HepG2 (cell line): ENCODE data around the gene AGRN. TPM values are rescaled to one million over a fixed set of nuclear protein-coding genes. Genes with fewer than 3 reads are reported as not detected.

Source experiments
- AGO2 ChIP-seq: fragments of 200-400 bp; formaldehyde crosslinking; optimal IDR thresholded peaks from 2 replicates; pipeline ENCODE3; 2017; ENCODE audit warnings: mild to moderate bottlenecking, low read depth, low read length, moderate library complexity
- EED ChIP-seq: sonication (generic); formaldehyde crosslinking; IDR thresholded peaks from 2 replicates; pipeline ENCODE4 v1.5.0; 2020; ENCODE audit warnings: mild to moderate bottlenecking, missing genetic modification reagents
- HES4 ChIP-seq: sonication (generic); formaldehyde crosslinking; IDR thresholded peaks from 2 replicates; pipeline ENCODE4 v1.9.0; 2021; ENCODE audit warnings: mild to moderate bottlenecking, missing genetic modification reagents, borderline replicate concordance
- RBFOX2 ChIP-seq: fragments of 200-400 bp; formaldehyde crosslinking; IDR thresholded peaks from 2 replicates; pipeline ENCODE4 v1.6.1; 2017; ENCODE audit warnings: low read depth, mild to moderate bottlenecking, low read length
- STAG1 ChIP-seq: sonication (generic); formaldehyde crosslinking; IDR thresholded peaks from 2 replicates; pipeline ENCODE4 v1.4.0; 2020; ENCODE audit warnings: missing genetic modification reagents
- ZIK1 ChIP-seq: sonication (generic); formaldehyde crosslinking; IDR thresholded peaks from 2 replicates; pipeline ENCODE4 v1.5.0; 2020; ENCODE audit warnings: mild to moderate bottlenecking, low read depth, missing genetic modification reagents, borderline replicate concordance
- ZNF234 ChIP-seq: sonication (generic); formaldehyde crosslinking; conservative IDR thresholded peaks from 2 replicates; pipeline ENCODE4 v1.5.1; 2020; ENCODE audit warnings: mild to moderate bottlenecking, missing genetic modification reagents
- ZNF547 ChIP-seq: sonication (generic); formaldehyde crosslinking; IDR thresholded peaks from 2 replicates; pipeline ENCODE4 v1.5.1; 2020; ENCODE audit warnings: mild to moderate bottlenecking, missing genetic modification reagents
- ZNF552 ChIP-seq: sonication (generic); formaldehyde crosslinking; IDR thresholded peaks from 2 replicates; pipeline ENCODE4 v1.9.0; 2022; ENCODE audit warnings: missing genetic modification reagents, mild to moderate bottlenecking, borderline replicate concordance
- ZNF572 ChIP-seq: sonication (generic); formaldehyde crosslinking; IDR thresholded peaks from 2 replicates; pipeline ENCODE4 v1.5.1; 2020; ENCODE audit warnings: mild to moderate bottlenecking, missing genetic modification reagents
- polyA plus RNA-seq, 8 experiments: library from polyadenylated mRNA; depleted of rRNA in 3 of 8; stranded (reverse) in 7 of 8; unstranded in 1 of 8; fragments of >200 nt; fragmentation: Illumina TruSeq in 4 of 8; extraction: Trizol in 4 of 8; gene quantifications; 2 replicates each; pipeline versions ENCODE4 v1.2.1 to v1.2.3, GENCODE V29; 2011 to 2016; ENCODE audit warnings: low read depth in 4 of 8, missing spikeins in 1 of 8, mixed read lengths in 1 of 8; ENCODE audit not compliant: insufficient read depth in 1 of 8
- total RNA-seq, 5 experiments: library from RNA; depleted of rRNA; stranded (reverse); fragments of >200 nt; fragmentation: Illumina TruSeq; extraction: Trizol; gene quantifications; 2 replicates each; pipeline ENCODE4 v1.2.3, GENCODE V29; 2016; ENCODE audit warnings: low read depth in 1 of 5
- TF ChIP-seq, protein P1 (sequence below): sonication (generic); formaldehyde crosslinking; IDR thresholded peaks from 2 replicates; pipeline ENCODE4 v1.5.0; 2020; ENCODE audit warnings: mild to moderate bottlenecking, low read depth, missing genetic modification reagents, borderline replicate concordance
- TF ChIP-seq, protein P2 (sequence below): sonication (generic); formaldehyde crosslinking; conservative IDR thresholded peaks from 2 replicates; pipeline ENCODE4 v1.8.0; 2022; ENCODE audit warnings: mild to moderate bottlenecking, moderate library complexity, missing genetic modification reagents
- TF ChIP-seq, protein P3 (sequence below): sonication (generic); formaldehyde crosslinking; conservative IDR thresholded peaks from 2 replicates; pipeline ENCODE4 v1.8.1; 2023; ENCODE audit warnings: missing genetic modification reagents
- TF ChIP-seq, protein P4 (sequence below): sonication (generic); formaldehyde crosslinking; IDR thresholded peaks from 2 replicates; pipeline ENCODE4 v1.5.0; 2020; ENCODE audit warnings: mild to moderate bottlenecking, missing genetic modification reagents
- TF ChIP-seq, protein P5 (sequence below): sonication (generic); formaldehyde crosslinking; IDR thresholded peaks from 2 replicates; pipeline ENCODE4 v1.4.0; 2020; ENCODE audit warnings: mild to moderate bottlenecking, missing genetic modification reagents

The AGRN gene
- total and polyA plus RNA-seq, 2 of the 13 experiments (the other 11 are each of a cell fraction or from before 2014, with no cell fraction given), result 29.8 to 65.2 TPM

DNA sequence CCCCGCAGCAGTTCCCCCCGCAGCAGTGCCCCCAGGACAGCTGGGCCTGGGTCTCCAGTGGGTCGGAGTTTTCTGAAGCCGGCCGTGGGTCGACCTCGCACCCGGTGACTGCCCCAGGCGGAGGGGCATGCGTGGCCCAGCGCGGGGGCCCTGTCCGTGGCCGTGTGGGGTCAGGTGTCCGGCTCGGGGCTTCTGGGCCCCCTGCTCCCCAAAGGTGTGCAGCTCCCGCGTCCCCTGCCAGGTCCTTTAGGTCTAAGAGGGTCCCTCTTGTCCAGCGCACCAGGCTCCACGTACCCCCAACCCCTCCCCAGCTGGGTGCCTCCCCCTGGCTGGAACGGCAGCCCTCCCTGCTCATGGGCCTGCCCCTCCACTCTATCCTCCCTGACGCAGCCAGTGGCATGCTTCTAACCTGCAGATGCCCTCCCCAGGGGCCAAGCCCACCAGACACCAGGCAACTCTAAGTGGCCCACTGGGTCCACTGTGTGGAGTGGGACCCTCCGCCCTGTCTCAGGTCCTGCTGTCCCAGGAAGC, 14.1 kb upstream of the AGRN start (continued):
- TF ChIP-seq, protein P1, sequence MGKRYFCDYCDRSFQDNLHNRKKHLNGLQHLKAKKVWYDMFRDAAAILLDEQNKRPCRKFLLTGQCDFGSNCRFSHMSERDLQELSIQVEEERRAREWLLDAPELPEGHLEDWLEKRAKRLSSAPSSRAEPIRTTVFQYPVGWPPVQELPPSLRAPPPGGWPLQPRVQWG, result no peak
- TF ChIP-seq HES4 (CRISPR knock-in tag) (peak; percentile 68; the same call in 1 of the 2 replicates), ZNF552 (CRISPR knock-in tag) (0 out of 2 replicates have a peak, but pooled peaks have one; percentile 14), ZIK1 (CRISPR knock-in tag) (no peak), ZNF234 (CRISPR knock-in tag) (peak; percentile 93; the same call in 1 of the 2 replicates), ZNF572 (peak; percentile 53; the same call in 1 of the 2 replicates), STAG1 (CRISPR knock-in tag) (no peak), RBFOX2 (peak; percentile 72), EED (CRISPR knock-in tag) (peak; percentile 19; the same call in 1 of the 2 replicates), ZNF547 (CRISPR knock-in tag) (peak; percentile 28; the same call in 1 of the 2 replicates), AGO2 (peak; percentile 84)
- TF ChIP-seq, protein P2, sequence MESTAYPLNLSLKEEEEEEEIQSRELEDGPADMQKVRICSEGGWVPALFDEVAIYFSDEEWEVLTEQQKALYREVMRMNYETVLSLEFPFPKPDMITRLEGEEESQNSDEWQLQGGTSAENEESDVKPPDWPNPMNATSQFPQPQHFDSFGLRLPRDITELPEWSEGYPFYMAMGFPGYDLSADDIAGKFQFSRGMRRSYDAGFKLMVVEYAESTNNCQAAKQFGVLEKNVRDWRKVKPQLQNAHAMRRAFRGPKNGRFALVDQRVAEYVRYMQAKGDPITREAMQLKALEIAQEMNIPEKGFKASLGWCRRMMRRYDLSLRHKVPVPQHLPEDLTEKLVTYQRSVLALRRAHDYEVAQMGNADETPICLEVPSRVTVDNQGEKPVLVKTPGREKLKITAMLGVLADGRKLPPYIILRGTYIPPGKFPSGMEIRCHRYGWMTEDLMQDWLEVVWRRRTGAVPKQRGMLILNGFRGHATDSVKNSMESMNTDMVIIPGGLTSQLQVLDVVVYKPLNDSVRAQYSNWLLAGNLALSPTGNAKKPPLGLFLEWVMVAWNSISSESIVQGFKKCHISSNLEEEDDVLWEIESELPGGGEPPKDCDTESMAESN (CRISPR knock-in tag), result no peak
- TF ChIP-seq, protein P3, sequence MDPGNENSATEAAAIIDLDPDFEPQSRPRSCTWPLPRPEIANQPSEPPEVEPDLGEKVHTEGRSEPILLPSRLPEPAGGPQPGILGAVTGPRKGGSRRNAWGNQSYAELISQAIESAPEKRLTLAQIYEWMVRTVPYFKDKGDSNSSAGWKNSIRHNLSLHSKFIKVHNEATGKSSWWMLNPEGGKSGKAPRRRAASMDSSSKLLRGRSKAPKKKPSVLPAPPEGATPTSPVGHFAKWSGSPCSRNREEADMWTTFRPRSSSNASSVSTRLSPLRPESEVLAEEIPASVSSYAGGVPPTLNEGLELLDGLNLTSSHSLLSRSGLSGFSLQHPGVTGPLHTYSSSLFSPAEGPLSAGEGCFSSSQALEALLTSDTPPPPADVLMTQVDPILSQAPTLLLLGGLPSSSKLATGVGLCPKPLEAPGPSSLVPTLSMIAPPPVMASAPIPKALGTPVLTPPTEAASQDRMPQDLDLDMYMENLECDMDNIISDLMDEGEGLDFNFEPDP (CRISPR knock-in tag), result no peak
- TF ChIP-seq, protein P4, sequence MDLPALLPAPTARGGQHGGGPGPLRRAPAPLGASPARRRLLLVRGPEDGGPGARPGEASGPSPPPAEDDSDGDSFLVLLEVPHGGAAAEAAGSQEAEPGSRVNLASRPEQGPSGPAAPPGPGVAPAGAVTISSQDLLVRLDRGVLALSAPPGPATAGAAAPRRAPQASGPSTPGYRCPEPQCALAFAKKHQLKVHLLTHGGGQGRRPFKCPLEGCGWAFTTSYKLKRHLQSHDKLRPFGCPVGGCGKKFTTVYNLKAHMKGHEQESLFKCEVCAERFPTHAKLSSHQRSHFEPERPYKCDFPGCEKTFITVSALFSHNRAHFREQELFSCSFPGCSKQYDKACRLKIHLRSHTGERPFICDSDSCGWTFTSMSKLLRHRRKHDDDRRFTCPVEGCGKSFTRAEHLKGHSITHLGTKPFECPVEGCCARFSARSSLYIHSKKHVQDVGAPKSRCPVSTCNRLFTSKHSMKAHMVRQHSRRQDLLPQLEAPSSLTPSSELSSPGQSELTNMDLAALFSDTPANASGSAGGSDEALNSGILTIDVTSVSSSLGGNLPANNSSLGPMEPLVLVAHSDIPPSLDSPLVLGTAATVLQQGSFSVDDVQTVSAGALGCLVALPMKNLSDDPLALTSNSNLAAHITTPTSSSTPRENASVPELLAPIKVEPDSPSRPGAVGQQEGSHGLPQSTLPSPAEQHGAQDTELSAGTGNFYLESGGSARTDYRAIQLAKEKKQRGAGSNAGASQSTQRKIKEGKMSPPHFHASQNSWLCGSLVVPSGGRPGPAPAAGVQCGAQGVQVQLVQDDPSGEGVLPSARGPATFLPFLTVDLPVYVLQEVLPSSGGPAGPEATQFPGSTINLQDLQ (CRISPR knock-in tag), result no peak
- TF ChIP-seq, protein P5, sequence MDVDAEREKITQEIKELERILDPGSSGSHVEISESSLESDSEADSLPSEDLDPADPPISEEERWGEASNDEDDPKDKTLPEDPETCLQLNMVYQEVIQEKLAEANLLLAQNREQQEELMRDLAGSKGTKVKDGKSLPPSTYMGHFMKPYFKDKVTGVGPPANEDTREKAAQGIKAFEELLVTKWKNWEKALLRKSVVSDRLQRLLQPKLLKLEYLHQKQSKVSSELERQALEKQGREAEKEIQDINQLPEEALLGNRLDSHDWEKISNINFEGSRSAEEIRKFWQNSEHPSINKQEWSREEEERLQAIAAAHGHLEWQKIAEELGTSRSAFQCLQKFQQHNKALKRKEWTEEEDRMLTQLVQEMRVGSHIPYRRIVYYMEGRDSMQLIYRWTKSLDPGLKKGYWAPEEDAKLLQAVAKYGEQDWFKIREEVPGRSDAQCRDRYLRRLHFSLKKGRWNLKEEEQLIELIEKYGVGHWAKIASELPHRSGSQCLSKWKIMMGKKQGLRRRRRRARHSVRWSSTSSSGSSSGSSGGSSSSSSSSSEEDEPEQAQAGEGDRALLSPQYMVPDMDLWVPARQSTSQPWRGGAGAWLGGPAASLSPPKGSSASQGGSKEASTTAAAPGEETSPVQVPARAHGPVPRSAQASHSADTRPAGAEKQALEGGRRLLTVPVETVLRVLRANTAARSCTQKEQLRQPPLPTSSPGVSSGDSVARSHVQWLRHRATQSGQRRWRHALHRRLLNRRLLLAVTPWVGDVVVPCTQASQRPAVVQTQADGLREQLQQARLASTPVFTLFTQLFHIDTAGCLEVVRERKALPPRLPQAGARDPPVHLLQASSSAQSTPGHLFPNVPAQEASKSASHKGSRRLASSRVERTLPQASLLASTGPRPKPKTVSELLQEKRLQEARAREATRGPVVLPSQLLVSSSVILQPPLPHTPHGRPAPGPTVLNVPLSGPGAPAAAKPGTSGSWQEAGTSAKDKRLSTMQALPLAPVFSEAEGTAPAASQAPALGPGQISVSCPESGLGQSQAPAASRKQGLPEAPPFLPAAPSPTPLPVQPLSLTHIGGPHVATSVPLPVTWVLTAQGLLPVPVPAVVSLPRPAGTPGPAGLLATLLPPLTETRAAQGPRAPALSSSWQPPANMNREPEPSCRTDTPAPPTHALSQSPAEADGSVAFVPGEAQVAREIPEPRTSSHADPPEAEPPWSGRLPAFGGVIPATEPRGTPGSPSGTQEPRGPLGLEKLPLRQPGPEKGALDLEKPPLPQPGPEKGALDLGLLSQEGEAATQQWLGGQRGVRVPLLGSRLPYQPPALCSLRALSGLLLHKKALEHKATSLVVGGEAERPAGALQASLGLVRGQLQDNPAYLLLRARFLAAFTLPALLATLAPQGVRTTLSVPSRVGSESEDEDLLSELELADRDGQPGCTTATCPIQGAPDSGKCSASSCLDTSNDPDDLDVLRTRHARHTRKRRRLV (CRISPR knock-in tag), result 0 out of 2 replicates have a peak, but pooled peaks have one; percentile 37
